Stimulated activated naive CD4-positive, alpha-beta T cell treated with Interleukin-2 at 50 U/mL for 16 hours (primary cell): ENCODE measurements around the gene WDR81.
"Not testable (repeated sequence)": the region's sequence is repeated elsewhere in the genome, so short reads cannot be mapped to it uniquely, and the experiment has no call there.

Source experiments
- DNase-seq: peaks from one replicate; lab custom pipeline; 2025; lab: John Stamatoyannopoulos, UW

The WDR81 gene

GRCh38 chr17:1730326-1731193, 6.1 kb downstream of the WDR81 start:
- no peak for DNase-seq

GRCh38 chr17:1731194-1731506, 6.6 kb downstream of the WDR81 start:
- no peak for DNase-seq

DNA sequence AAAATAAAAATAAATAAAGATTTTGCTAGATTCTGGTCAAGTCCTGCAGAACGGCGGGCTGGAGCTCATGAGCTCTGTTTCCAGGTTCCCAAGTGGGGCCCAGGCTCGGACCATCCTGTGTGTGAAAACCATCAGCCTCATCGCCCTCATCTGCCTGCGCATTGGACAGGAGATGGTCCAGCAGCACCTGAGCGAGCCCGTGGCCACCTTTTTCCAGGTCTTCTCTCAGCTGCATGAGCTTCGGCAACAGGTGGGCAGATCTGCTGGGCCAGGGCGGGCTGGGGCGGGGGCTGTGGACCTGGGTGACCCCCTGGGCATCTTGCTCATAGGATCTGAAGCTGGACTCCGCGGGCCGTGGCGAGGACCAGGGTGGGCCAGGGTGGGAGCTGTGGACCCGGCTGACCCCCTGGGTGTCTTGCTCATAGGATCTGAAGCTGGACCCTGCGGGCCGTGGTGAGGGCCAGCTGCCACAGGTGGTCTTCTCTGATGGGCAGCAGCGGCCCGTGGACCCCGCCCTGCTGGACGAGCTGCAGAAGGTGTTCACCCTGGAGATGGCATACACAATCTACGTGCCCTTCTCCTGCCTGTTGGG, 7.8 kb downstream of the WDR81 start:
- no peak for DNase-seq

DNA sequence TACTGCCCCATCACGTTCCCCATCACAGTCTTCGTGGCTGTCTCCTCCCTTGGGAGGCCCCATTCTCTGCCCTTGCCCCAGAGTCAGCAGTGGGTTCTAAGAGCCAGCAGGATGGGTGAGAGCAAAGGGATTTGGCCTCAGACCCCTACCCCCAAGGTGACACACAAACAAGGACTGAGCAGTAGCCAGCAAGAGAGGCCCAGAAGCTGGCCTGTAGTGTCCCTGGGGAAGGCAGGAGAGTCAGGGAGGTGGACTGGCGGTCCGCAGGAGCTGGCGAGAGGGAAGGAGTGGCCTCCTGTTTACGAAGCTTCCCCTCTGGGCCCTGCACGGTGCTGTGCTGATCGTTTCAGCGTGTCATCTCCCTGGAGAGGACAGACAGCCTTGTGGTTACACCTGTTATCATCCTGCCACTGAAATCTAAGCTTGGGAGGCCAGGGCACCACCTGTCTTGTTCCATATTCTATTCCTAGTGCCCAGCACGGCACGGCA, 8.4 kb downstream of the WDR81 start:
- no peak for DNase-seq

DNA sequence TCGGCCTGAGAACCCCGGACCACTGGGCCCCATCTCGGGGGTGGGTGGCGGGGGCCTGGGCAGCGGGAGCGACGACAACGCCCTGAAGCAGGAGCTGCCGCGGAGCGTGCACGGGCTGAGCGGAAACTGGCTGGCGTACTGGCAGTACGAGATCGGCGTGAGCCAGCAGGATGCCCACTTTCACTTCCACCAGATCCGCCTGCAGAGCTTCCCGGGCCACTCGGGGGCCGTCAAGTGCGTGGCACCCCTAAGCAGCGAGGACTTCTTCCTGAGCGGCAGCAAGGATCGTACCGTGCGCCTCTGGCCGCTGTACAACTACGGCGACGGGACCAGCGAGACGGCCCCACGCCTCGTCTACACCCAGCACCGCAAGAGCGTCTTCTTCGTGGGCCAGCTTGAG, 9.3 kb downstream of the WDR81 start:
- no peak for DNase-seq

- DNase-seq: no peak
Observed at GRCh38 chr17:1735418-1735817, 10.9 kb downstream of the WDR81 start.

DNA sequence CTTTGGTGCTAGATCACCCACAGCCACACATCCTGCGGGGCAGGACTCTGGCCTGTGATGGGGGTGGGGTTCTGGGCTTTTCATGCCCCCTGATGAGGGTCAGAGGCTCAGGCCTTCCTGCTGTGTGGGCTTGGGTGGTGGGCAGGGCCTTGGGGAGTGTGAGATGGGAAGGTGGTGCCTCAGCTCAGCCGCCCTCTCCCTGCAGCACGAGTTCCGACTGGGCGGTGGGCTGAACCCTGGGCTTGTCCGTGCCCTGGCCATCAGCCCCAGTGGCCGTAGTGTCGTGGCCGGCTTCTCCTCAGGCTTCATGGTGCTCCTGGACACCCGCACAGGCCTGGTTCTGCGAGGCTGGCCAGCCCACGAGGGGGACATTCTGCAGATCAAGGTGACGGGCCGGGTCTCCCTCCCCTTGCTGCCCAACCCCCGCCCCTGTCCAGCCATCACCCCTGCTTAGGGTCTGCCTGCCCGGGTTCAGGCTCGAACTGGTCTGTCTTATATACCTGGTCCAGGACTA, 11.4 kb downstream of the WDR81 start:
- DNase-seq: no peak

- peak; percentile 54 for DNase-seq
Observed at GRCh38 chr17:1736348-1737281, 12.1 kb downstream of the WDR81 start.

GRCh38 chr17:1737531-1738291, 13.2 kb downstream of the WDR81 start:
- no peak for DNase-seq

DNA sequence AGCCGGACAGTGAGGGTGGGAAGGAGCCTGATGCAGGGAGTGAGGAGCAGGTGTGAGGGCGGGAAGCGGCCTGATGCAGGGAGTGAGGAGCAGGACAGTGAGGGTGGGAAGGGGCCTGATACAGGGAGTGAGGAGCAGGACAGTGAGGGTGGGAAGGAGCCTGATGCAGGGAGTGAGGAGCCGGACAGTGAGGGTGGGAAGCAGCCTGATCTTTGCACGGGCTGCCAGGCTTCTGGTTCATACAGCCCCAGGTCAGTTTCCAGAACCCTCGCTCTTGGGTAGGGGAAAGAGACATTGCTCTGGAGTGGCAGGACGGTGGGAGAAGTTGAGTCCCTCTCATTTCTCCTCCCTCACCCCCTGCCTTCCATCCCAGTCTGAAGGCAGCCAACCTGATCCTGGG, 17.4 kb downstream of the WDR81 start:
- DNase-seq: not testable (repeated sequence)

GRCh38 chr17:1742371-1743087, 18.0 kb downstream of the WDR81 start, which contains the start of gene SERPINF2:
TSS of gene SERPINF2 (plus strand) at chr17:1742871. CDS start at chr17:1744996, 2,125 bp downstream.
- DNase-seq: no peak

GRCh38 chr17:1743088-1743439, 18.6 kb downstream of the WDR81 start:
- DNase-seq: no peak

GRCh38 chr17:1744551-1745512, 20.3 kb downstream of the WDR81 start:
- no peak for DNase-seq

DNA sequence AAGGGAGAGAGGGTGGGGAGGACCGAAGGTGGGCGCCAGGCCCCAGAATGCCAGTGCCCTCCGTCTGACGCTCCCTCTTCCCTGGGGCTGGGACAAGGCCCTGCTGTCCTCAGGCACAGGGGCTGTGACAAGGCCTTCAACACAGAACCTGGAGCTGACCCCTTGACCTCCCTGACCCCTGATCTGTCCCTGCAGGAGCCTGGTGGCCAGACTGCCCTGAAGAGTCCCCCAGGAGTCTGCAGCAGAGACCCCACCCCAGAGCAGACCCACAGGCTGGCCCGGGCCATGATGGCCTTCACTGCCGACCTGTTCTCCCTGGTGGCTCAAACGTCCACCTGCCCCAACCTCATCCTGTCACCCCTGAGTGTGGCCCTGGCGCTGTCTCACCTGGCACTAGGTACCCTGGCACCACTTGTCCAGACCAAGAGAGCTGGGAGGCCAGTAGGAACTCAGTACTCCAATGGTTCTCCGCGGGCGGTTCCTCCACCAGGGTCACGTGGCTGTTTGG, 21.1 kb downstream of the WDR81 start:
- no peak for DNase-seq

DNA sequence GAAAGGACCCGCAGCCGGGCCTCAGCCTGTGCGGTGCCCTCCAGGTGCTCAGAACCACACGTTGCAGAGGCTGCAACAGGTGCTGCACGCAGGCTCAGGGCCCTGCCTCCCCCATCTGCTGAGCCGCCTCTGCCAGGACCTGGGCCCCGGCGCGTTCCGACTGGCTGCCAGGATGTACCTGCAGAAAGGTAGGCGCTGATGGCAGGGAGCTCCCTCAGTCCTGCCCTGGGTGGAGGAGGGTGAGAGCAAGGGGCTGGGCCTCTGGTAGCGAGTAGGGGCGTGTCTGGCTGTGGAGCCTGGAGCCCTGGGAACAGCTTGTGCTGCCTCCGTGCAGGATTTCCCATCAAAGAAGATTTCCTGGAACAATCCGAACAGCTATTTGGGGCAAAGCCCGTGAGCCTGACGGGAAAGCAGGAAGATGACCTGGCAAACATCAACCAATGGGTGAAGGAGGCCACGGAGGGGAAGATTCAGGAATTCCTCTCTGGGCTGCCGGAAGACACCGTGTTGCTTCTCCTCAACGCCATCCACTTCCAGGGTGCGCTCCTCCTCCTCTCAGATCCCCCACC, 22.6 kb downstream of the WDR81 start:
- no peak for DNase-seq

DNA sequence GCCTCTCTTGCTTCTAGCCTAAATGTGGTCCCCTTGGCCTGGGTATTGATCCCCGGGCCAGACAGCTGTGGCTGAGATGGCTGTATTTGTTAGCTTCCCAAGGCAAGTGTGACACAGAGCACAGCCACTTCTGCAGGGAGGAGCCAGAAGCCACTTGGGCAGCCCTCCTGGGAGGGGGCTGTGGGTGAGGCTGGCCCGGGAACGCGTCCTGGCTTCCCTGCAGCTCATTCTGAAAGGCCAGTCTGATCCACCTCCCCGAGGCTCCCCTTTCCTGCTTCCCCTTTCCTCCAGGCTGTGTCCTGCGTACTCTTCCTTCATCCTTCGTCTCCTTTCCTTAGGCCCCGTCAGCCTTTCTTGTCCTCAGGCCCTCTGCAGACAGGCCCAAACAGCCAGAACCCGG, 26.1 kb downstream of the WDR81 start:
- DNase-seq: no peak

GRCh38 chr17:1752425-1753262, 28.1 kb downstream of the WDR81 start:
- no peak for DNase-seq

DNA sequence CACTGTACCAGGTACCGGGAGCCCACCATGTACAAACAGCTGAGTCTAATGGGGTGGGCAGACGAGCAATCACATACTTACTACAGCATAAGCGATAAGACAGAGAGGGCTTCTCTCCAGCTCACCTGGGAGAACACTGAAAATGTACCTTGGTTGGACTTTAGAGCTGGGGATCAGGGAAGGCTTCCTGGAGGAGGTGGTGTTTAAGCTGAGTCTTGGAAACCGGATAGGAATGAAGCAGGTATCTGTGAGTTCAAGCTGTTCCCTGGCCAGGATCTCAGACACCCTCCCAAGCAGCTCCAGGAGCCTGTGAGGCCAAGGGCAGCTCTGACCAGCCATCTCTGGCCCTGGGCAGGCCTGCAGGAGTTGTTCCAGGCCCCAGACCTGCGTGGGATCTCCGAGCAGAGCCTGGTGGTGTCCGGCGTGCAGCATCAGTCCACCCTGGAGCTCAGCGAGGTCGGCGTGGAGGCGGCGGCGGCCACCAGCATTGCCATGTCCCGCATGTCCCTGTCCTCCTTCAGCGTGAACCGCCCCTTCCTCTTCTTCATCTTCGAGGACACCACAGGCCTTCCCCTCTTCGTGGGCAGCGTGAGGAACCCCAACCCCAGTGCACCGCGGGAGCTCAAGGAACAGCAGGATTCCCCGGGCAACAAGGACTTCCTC, 29.4 kb downstream of the WDR81 start:
- no peak for DNase-seq
